ENCODE results near the gene KRT83. TPM values are rescaled to one million over a fixed set of nuclear protein-coding genes. Genes with fewer than 3 reads are reported as not detected.

Gene KRT83
- polyA plus RNA-seq, 2 of the 4 experiments (the other 2 are of a cell fraction) = 20.4 to 44.8 TPM

DNA sequence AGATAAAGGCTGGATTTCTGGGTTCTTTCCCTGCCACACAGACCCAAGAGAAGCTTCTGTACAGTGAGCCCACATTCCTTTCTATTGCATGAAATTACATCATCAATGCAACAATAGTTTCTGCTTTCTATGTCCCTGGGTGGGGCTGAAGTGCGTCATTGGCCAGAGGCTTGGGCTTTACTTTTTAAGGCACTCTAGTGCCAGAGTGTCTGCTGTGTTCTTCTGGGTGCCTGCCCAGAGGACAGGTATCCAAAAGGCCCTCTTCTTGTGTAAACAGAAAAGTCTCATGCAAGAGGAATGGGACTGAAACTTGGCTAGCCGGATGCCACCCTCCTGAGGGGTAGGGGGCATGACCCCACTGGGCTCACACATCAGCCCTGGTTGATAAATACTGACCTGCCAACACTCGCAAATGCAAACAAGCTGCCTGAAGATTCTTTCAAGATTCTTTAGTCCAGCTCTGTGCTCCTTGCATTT is 40.8 kb downstream of the KRT83 start (continued):
- no peak for TF ChIP-seq KDM5A (IDR thresholded peaks at IDR 0.05)
- no peak for TF ChIP-seq ESRRA (IDR thresholded peaks at IDR 0.05; ENCODE audit: borderline replicate concordance, low read length)
- TF ChIP-seq, protein P1, sequence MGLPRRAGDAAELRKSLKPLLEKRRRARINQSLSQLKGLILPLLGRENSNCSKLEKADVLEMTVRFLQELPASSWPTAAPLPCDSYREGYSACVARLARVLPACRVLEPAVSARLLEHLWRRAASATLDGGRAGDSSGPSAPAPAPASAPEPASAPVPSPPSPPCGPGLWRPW (IDR thresholded peaks at IDR 0.05) = peak; percentile 88; the same call in 1 of the 2 replicates
- no peak for TF ChIP-seq BHLHE40 (IDR thresholded peaks at IDR 0.05; ENCODE audit: low read depth, low read length)
- no peak for TF ChIP-seq CBX2 (IDR thresholded peaks at IDR 0.05; ENCODE audit: borderline replicate concordance, low read depth)
- TF ChIP-seq ZSCAN20 (CRISPR knock-in tag; IDR thresholded peaks at IDR 0.05) = peak; percentile 89
- TF ChIP-seq ZC3H11A (IDR thresholded peaks at IDR 0.05) = no peak
- TF ChIP-seq FOSB (CRISPR knock-in tag; IDR thresholded peaks at IDR 0.05) = no peak
- peak; percentile 98 to 100 for TF ChIP-seq CEBPB (IDR thresholded peaks at IDR 0.05)
- TF ChIP-seq HOXB5 (CRISPR knock-in tag; IDR thresholded peaks at IDR 0.05) = no peak
- TF ChIP-seq NFE2L2 (conservative IDR thresholded peaks at IDR 0.05; ENCODE audit: low read length) = no peak
- TF ChIP-seq CHD2 (IDR thresholded peaks at IDR 0.05; ENCODE audit: low read length, partially characterized antibody) = no peak
- peak; percentile 21 to 48 for TF ChIP-seq RAD21 (conservative IDR thresholded peaks at IDR 0.05 in 1 of 2, IDR thresholded peaks at IDR 0.05 in 1 of 2)
- TF ChIP-seq, protein P2, sequence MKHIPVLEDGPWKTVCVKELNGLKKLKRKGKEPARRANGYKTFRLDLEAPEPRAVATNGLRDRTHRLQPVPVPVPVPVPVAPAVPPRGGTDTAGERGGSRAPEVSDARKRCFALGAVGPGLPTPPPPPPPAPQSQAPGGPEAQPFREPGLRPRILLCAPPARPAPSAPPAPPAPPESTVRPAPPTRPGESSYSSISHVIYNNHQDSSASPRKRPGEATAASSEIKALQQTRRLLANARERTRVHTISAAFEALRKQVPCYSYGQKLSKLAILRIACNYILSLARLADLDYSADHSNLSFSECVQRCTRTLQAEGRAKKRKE (CRISPR knock-in tag; IDR thresholded peaks at IDR 0.05; ENCODE audit: low read depth) = no peak
- TF ChIP-seq, protein P3, sequence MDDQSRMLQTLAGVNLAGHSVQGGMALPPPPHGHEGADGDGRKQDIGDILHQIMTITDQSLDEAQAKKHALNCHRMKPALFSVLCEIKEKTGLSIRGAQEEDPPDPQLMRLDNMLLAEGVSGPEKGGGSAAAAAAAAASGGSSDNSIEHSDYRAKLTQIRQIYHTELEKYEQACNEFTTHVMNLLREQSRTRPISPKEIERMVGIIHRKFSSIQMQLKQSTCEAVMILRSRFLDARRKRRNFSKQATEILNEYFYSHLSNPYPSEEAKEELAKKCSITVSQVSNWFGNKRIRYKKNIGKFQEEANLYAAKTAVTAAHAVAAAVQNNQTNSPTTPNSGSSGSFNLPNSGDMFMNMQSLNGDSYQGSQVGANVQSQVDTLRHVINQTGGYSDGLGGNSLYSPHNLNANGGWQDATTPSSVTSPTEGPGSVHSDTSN (IDR thresholded peaks at IDR 0.05) = peak; percentile 87
- no peak for TF ChIP-seq CBX8 (IDR thresholded peaks at IDR 0.05)
- peak; percentile 28; the same call in 2 of the 3 replicates for TF ChIP-seq SMC3 (IDR thresholded peaks at IDR 0.05)
- peak; percentile 30; the same call in 1 of the 3 replicates for TF ChIP-seq NR3C1 (IDR thresholded peaks at IDR 0.05)
- no peak for TF ChIP-seq EHF (CRISPR knock-in tag; IDR thresholded peaks at IDR 0.05)
- TF ChIP-seq, protein P4, sequence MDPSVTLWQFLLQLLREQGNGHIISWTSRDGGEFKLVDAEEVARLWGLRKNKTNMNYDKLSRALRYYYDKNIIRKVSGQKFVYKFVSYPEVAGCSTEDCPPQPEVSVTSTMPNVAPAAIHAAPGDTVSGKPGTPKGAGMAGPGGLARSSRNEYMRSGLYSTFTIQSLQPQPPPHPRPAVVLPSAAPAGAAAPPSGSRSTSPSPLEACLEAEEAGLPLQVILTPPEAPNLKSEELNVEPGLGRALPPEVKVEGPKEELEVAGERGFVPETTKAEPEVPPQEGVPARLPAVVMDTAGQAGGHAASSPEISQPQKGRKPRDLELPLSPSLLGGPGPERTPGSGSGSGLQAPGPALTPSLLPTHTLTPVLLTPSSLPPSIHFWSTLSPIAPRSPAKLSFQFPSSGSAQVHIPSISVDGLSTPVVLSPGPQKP (IDR thresholded peaks at IDR 0.05; ENCODE audit: low read depth, low read length) = no peak
- no peak for TF ChIP-seq RNF2 (IDR thresholded peaks at IDR 0.05; ENCODE audit: borderline replicate concordance, low read depth)
- TF ChIP-seq MAZ (IDR thresholded peaks at IDR 0.05; ENCODE audit: borderline replicate concordance, low read depth, low read length) = no peak
- TF ChIP-seq MAFK (IDR thresholded peaks at IDR 0.05; ENCODE audit: partially characterized antibody) = no peak
- peak; percentile 97 to 98; a peak in 4 of 5 replicates for TF ChIP-seq JUN (IDR thresholded peaks at IDR 0.05)
- TF ChIP-seq EHMT2 (IDR thresholded peaks at IDR 0.05; ENCODE audit: low read depth) = no peak
